AG04449 (cell line): Measurements from ENCODE around the gene SLC22A1.
"Not testable (repeated sequence)": the region's sequence is repeated elsewhere in the genome, so short reads cannot be mapped to it uniquely, and the experiment has no call there.

Experiments used
- CTCF ChIA-PET: fragments of 350-600 bp; formaldehyde crosslinking; extraction: SDS; loops from one replicate; lab custom pipeline; 2021; ENCODE audit warnings: antibody characterized with exemption; lab: Yijun Ruan, JAX
- POLR2A ChIA-PET: fragments of 400-600, 350-600 bp; formaldehyde crosslinking; extraction: SDS; loops from one replicate; lab custom pipeline; 2020; ENCODE audit warnings: antibody characterized with exemption, inconsistent platforms; lab: Yijun Ruan, JAX
- DNase-seq: peaks from one replicate; pipeline ENCODE4 v3.0.0-alpha.2; 2010; ENCODE audit warnings: low read depth, low spot score
- H3K4me3 ChIP-seq: 2 replicates; pipeline ENCODE4 v1.5.1; 2011; ENCODE audit warnings: low read depth, mild to moderate bottlenecking, control low read depth, low read length
- CTCF ChIP-seq: IDR thresholded peaks from one replicate; pipeline ENCODE4 v1.5.1; 2011; ENCODE audit warnings: mild to moderate bottlenecking, moderate library complexity, low read length, control low read depth, inconsistent platforms; ENCODE audit not compliant: insufficient read depth; ENCODE audit errors: missing control alignments

SLC22A1 gene

GRCh38 chr6:160163425-160163824, 41.8 kb downstream of the SLC22A1 start:
- DNase-seq, result no peak
- H3K4me3 ChIP-seq, result no peak overlapping the region
- POLR2A ChIA-PET, result no interaction called here
- no peak for TF ChIP-seq CTCF
- CTCF ChIA-PET, result no interaction called here

DNA sequence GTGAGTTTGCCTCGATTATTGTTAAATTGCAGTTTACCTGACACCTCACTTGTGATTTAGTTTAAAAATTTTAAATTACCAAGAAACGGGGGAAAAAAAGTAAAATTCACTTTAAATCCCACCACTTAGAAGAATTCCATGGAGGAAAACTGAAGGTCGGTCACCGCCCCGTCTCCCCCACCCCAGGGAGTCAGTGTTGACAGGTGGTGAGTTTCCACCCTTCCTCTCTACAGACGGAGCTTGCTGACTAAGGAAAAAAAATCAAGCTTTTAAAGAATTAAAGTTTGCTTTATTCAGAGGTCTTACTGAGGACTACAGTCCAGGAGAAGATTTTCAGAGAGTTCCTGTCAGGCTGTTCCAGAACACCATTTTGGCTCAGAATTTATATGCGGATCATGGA, 42.3 kb downstream of the SLC22A1 start:
- ChIA-PET CTCF (no interaction called here), POLR2A (no interaction called here)
- no peak for DNase-seq
- no peak for TF ChIP-seq CTCF
- no peak overlapping the region for H3K4me3 ChIP-seq

- POLR2A ChIA-PET, DNase-seq, H3K4me3 ChIP-seq, CTCF ChIA-PET: not testable (repeated sequence)
Measured at GRCh38 chr6:160165928-160166327, 44.3 kb downstream of the SLC22A1 start.

- no peak for DNase-seq
- no peak for TF ChIP-seq CTCF
- POLR2A ChIA-PET, result interaction anchor here (0.5 kb wide), 1 partner anchor 950 kb away, joined by 3 read pairs; no protein-coding TSS in a partner anchor
- H3K4me3 ChIP-seq, result no peak overlapping the region
- CTCF ChIA-PET, result interaction anchor here (1.2 kb wide), 1 partner anchor 288 kb away, joined by 4 read pairs; no protein-coding TSS in a partner anchor
Measured at GRCh38 chr6:160167604-160168399, 46.2 kb downstream of the SLC22A1 start.

DNA sequence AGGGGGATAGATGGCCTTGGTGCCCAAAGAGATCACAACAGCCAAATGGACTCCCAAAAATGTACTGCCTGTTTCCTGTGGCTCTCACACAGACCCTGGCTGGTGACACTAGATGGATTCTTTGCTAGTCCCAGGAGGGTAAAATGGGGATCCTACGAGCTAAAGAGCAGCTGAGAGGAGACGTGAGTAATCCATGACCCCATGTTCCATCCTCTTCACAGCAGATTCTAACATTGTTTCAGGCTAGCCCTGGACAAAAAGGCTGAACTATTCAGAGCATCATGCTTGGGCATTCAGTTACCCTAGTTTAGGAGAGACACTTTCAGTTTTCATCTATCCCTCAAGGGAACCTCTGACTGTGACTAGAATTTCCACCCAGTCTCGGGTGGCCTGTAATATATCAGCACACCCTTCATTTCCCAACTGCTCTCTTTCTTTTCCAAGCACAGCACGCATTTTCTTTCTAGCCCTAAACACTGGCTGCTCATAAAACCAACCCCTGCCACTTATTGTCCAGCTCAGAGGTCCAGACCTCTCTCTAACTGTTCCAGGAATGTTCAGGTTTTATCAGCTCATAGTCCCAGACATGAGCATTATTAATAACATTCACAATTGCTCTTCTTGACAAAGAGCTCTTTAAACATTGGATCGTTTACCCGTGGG, 48.5 kb downstream of the SLC22A1 start:
- no peak for DNase-seq
- TF ChIP-seq CTCF, result no peak
- H3K4me3 ChIP-seq, result no peak overlapping the region
- CTCF ChIA-PET, result interaction anchor here (0.7 kb wide), 1 partner anchor 806 kb away, joined by 3 read pairs; no protein-coding TSS in a partner anchor
- POLR2A ChIA-PET, result no interaction called here

GRCh38 chr6:160172704-160173103, 51.1 kb downstream of the SLC22A1 start:
- no peak for DNase-seq
- ChIA-PET POLR2A (no interaction called here), CTCF (no interaction called here)
- TF ChIP-seq CTCF, result no peak
- H3K4me3 ChIP-seq, result no peak overlapping the region
